Transverse colon (tissue), 3 donors: Measurements from ENCODE around the gene UQCRHL.

Experiments
- POLR2A ChIP-seq: fragments of 450-650 bp; IDR thresholded peaks from one replicate; pipeline ENCODE4 v1.6.1; 2016; ENCODE audit warnings: antibody characterized with exemption, mild to moderate bottlenecking, moderate library complexity
- TF ChIP-seq, protein P1 (sequence below), 5 experiments: fragments of 200-600 bp in 3 of 5; fragments of 450-650 bp in 2 of 5; sonication (generic) in 3 of 5; IDR thresholded peaks; 1 replicate in 2 of 5; 2 replicates in 3 of 5; pipeline ENCODE4 v1.5.1; 2016 to 2017; ENCODE audit warnings: antibody characterized with exemption in 5 of 5, inconsistent platforms in 3 of 5, mild to moderate bottlenecking in 2 of 5, moderate library complexity in 1 of 5

DNA sequence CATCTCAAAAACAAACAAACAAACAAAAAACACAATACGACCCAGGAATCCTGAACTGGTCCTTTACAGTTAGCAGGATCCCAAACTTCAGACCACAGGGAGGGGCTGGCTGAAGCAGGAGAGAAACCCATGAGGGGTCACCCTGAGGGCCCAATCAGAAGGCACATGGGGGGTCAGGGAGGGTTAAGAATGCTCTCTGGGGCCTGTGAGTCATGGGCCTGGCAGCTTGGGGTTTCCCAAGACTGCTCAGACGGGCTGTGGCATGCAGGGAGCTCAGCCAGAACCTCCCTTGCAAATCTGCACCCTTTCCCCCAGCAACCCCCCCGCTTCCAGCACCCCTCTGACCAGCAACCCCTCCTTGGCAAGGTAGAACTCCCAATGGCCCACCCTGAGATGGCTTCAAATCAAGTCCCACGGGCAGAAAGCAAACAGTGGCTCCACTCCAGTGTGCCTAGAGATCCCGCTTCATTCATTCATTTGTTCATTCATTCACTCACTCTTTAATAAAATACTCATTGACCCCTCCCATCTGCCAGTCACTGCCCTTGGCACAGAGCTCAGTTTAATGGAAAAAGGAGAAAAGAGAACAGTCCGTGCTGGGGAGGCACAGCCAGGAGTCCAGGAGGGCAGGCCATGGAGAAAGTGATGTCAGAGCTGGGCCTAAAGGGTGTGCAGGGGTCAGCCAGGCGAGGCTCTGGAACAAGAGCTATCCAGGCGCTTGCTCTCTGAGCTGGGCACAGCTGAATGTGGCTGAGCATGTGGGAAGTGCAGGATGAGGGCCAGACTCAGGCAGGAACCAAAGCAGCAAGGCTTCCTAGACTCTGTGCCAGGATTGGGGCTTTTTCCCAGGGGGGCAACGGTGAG lies 8.2 kb downstream of the UQCRHL start:
- TF ChIP-seq, protein P1, sequence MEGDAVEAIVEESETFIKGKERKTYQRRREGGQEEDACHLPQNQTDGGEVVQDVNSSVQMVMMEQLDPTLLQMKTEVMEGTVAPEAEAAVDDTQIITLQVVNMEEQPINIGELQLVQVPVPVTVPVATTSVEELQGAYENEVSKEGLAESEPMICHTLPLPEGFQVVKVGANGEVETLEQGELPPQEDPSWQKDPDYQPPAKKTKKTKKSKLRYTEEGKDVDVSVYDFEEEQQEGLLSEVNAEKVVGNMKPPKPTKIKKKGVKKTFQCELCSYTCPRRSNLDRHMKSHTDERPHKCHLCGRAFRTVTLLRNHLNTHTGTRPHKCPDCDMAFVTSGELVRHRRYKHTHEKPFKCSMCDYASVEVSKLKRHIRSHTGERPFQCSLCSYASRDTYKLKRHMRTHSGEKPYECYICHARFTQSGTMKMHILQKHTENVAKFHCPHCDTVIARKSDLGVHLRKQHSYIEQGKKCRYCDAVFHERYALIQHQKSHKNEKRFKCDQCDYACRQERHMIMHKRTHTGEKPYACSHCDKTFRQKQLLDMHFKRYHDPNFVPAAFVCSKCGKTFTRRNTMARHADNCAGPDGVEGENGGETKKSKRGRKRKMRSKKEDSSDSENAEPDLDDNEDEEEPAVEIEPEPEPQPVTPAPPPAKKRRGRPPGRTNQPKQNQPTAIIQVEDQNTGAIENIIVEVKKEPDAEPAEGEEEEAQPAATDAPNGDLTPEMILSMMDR (IDR thresholded peaks at IDR 0.05): no peak
- TF ChIP-seq POLR2A: peak; percentile 59
